ENCODE data around the gene CPSF4.

DNA sequence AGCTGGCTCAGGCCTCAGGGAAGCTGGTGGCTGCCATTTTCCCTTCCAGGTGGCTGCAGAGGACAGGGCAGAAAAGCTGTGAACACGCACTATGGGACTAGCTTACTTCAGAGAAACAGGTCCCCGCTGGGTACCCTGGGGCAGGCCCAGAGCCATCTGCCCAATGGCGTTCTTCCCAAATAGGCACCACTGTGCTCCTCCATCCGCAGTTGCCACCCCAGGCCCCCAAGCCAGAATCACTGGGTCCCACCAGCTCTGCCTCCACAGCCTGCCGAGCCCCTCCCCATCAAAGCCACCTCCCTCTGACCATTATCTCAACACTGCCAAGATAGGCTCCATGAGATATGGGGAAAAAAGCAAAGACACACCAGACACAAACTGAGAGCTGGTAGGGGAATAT, 18.5 kb upstream of the CPSF4 start:
- TF ChIP-seq POLR2AphosphoS5 (IDR thresholded peaks at IDR 0.05): no peak
- TF ChIP-seq, protein P1, sequence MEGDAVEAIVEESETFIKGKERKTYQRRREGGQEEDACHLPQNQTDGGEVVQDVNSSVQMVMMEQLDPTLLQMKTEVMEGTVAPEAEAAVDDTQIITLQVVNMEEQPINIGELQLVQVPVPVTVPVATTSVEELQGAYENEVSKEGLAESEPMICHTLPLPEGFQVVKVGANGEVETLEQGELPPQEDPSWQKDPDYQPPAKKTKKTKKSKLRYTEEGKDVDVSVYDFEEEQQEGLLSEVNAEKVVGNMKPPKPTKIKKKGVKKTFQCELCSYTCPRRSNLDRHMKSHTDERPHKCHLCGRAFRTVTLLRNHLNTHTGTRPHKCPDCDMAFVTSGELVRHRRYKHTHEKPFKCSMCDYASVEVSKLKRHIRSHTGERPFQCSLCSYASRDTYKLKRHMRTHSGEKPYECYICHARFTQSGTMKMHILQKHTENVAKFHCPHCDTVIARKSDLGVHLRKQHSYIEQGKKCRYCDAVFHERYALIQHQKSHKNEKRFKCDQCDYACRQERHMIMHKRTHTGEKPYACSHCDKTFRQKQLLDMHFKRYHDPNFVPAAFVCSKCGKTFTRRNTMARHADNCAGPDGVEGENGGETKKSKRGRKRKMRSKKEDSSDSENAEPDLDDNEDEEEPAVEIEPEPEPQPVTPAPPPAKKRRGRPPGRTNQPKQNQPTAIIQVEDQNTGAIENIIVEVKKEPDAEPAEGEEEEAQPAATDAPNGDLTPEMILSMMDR (IDR thresholded peaks at IDR 0.05): no peak
